ENCODE data around the gene CLUH. TPM values are rescaled to one million over a fixed set of nuclear protein-coding genes. Genes with fewer than 3 reads are reported as not detected.

Gene CLUH
- total RNA-seq, 1 donor from 2014 or later: 41.9 TPM

GRCh38 chr17:2694381-2695242 lies 17.0 kb downstream of the CLUH start:
- FAIRE-seq: no peak
- TF ChIP-seq CTCF (IDR thresholded peaks at IDR 0.05; ENCODE audit: insufficient read depth, low read length, severe bottlenecking): no peak
- DNase-seq (ENCODE audit: low read depth): no peak
- H3K36me3 ChIP-seq (ENCODE audit: control insufficient read depth, insufficient read depth, low read length): peaks cover 46% of the 10 kb centered on the region
- no peaks in the 10 kb centered on the region for H3K27me3 ChIP-seq (ENCODE audit: control insufficient read depth, insufficient read depth, low read length)
- no peak overlapping the region for H3K4me3 ChIP-seq (ENCODE audit: low read depth, low read length)

- no peaks in the 10 kb centered on the region for H3K27me3 ChIP-seq (ENCODE audit: control insufficient read depth, insufficient read depth, low read length)
- TF ChIP-seq CTCF (IDR thresholded peaks at IDR 0.05; ENCODE audit: insufficient read depth, low read length, severe bottlenecking): no peak
- no peak overlapping the region for H3K4me3 ChIP-seq (ENCODE audit: low read depth, low read length)
- FAIRE-seq: no peak
- DNase-seq (ENCODE audit: low read depth): no peak
- peaks cover 46% of the 10 kb centered on the region for H3K36me3 ChIP-seq (ENCODE audit: control insufficient read depth, insufficient read depth, low read length)
Measured at GRCh38 chr17:2693561-2694380, 17.8 kb downstream of the CLUH start.

DNA sequence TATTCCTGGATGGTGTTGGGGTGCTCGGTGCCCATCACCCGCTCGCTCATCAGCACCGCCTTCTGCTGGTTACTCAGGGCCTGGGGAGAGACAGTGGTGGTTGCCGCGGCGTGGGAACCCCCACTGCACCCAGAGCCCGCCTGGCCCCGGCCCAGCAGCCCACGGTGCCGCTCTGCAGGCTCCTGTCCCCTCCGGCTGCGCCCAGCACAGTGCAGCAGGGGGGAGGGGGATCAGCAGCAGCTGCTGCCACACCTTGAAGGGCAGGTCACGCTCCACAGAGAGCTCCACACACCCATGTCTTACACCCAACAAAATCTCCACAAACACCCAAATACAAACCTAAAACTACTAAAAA lies 18.8 kb downstream of the CLUH start:
- DNase-seq (ENCODE audit: low read depth) (no peak), FAIRE-seq (no peak)
- Histone ChIP-seq H3K27me3 (ENCODE audit: control insufficient read depth, insufficient read depth, low read length) (no peaks in the 10 kb centered on the region), H3K4me3 (ENCODE audit: low read depth, low read length) (no peak overlapping the region), H3K36me3 (ENCODE audit: control insufficient read depth, insufficient read depth, low read length) (peaks cover 40% of the 10 kb centered on the region)
- no peak for TF ChIP-seq CTCF (IDR thresholded peaks at IDR 0.05; ENCODE audit: insufficient read depth, low read length, severe bottlenecking)

DNA sequence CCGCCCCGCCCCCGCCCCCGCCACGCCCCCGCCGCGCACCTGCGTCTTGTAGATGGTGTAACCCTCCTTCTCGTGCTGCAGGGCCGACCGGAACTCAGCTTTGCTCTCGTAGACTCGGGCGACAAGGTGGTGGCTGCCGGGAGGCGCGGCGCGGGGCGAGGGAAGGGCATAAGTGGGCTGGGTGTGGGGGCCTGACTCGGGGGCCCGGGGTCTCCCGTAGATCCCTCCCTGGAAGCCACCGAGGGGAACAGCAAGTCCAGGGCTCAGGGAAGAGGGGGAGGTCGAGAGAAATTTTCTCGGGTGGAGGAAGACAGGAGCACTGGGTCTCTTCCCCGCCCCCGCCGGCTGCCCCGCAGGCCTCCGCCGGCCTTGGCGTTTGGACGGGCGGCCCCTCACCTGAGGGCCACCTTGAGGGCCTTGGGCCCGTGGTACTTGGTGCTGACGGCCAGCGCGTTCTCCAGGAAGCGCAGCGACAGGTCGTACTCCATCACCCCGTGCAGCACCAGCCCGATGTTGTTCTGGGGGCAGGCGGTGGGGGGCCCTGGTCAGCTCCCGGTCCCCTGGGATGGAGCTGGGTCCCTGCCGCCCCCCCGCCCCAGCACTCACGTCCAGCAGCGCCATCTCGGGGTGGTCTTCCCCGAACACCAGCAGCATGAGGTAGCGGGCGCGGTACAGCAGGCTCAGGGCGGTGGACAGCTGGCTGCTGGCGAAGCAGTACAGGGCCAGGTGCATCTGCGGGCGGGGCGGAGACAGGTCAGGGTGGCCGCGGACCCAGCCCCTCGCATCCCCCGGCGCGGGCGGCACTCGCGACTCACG lies 19.4 kb downstream of the CLUH start:
- FAIRE-seq: no peak
- H3K36me3 ChIP-seq (ENCODE audit: control insufficient read depth, insufficient read depth, low read length): peaks cover 37% of the 10 kb centered on the region

More for the DNA sequence above, 19.4 kb downstream of the CLUH start:
- no peak for TF ChIP-seq CTCF (IDR thresholded peaks at IDR 0.05; ENCODE audit: insufficient read depth, low read length, severe bottlenecking)
- Histone ChIP-seq H3K27me3 (ENCODE audit: control insufficient read depth, insufficient read depth, low read length) (no peaks in the 10 kb centered on the region), H3K4me3 (ENCODE audit: low read depth, low read length) (no peak overlapping the region)
- no peak for DNase-seq (ENCODE audit: low read depth)

Data from bronchial epithelial cell (primary cell).